Neural crest cell (in vitro differentiated cells): ENCODE results near the gene ACVR1B. TPM values are rescaled to one million over a fixed set of nuclear protein-coding genes. Genes with fewer than 3 reads are reported as not detected.

Experiments used
- DNase-seq: peaks from one replicate; pipeline ENCODE4 v3.0.0; 2021; ENCODE audit warnings: low read depth, mixed read lengths, low spot score
- H3K27ac Mint-ChIP-seq: one replicate; pipeline ENCODE4 v1.8.0; 2021; ENCODE audit warnings: mild to moderate bottlenecking, mixed read lengths; ENCODE audit not compliant: unreplicated experiment
- H3K27me3 Mint-ChIP-seq: 2 replicates; pipeline ENCODE4 v1.8.0; 2021; ENCODE audit warnings: low read depth, mild to moderate bottlenecking, mixed read lengths
- H3K36me3 Mint-ChIP-seq: 2 replicates; pipeline ENCODE4 v1.8.0; 2021; ENCODE audit warnings: low read depth, mild to moderate bottlenecking, mixed read lengths
- H3K4me1 Mint-ChIP-seq: 2 replicates; pipeline ENCODE4 v1.8.0; 2021; ENCODE audit warnings: mixed read lengths
- H3K4me3 Mint-ChIP-seq: one replicate; pipeline ENCODE4 v1.8.0; 2021; ENCODE audit warnings: mild to moderate bottlenecking, mixed read lengths
- H3K9me3 Mint-ChIP-seq: 2 replicates; pipeline ENCODE4 v1.8.0; 2021; ENCODE audit warnings: mixed read lengths
- CTCF ChIP-seq: fragments of 200-600 bp; sonication (generic); conservative IDR thresholded peaks from 2 replicates; pipeline ENCODE4 v1.5.0; 2021; ENCODE audit warnings: antibody characterized with exemption, mild to moderate bottlenecking
- total RNA-seq: library from RNA; stranded (reverse); gene quantifications from 2 replicates; pipeline ENCODE4 v1.2.1, GENCODE V29; 2021

ACVR1B gene
- total RNA-seq, 1 donor from 2014 or later: 34.3 TPM

GRCh38 chr12:51906430-51907082, 44.9 kb upstream of the ACVR1B start:
- Mint-ChIP-seq H3K36me3 (no peaks in the 10 kb centered on the region), H3K27me3 (no peaks in the 10 kb centered on the region), H3K27ac (no peak overlapping the region), H3K4me3 (no peak overlapping the region), H3K4me1 (peaks cover 28% of the 10 kb centered on the region), H3K9me3 (no peaks in the 10 kb centered on the region)
- TF ChIP-seq CTCF: no peak
- DNase-seq: no peak

- Mint-ChIP-seq H3K27ac (peak within 1 kb of the TSS; percentile 43), H3K4me1 (peaks cover 35% of the 10 kb centered on the region), H3K4me3 (no peak within 1 kb of the TSS), H3K9me3 (no peaks in the 10 kb centered on the region), H3K36me3 (no peaks in the 10 kb centered on the region), H3K27me3 (no peaks in the 10 kb centered on the region)
- TF ChIP-seq CTCF: no peak
- no peak for DNase-seq
These were observed 44.2 kb upstream of the ACVR1B start, which contains the start of gene ACVRL1 for GRCh38 chr12:51907083-51907855. ACVRL1 (plus strand) TSS chr12:51907504; CDS start chr12:51912475, 4,971 bp downstream.

GRCh38 chr12:51907856-51908425, 43.6 kb upstream of the ACVR1B start:
- H3K27ac Mint-ChIP-seq: peak overlapping the region; percentile 43
- TF ChIP-seq CTCF: no peak
- H3K9me3 Mint-ChIP-seq: no peaks in the 10 kb centered on the region
- H3K36me3 Mint-ChIP-seq: no peaks in the 10 kb centered on the region
- peaks cover 41% of the 10 kb centered on the region for H3K4me1 Mint-ChIP-seq
- no peak overlapping the region for H3K4me3 Mint-ChIP-seq
- H3K27me3 Mint-ChIP-seq: no peaks in the 10 kb centered on the region
- no peak for DNase-seq

GRCh38 chr12:51908876-51909592, 42.5 kb upstream of the ACVR1B start:
- peaks cover 42% of the 10 kb centered on the region for H3K4me1 Mint-ChIP-seq
- H3K27ac Mint-ChIP-seq: no peak overlapping the region
- DNase-seq: no peak
- TF ChIP-seq CTCF: no peak
- H3K9me3 Mint-ChIP-seq: no peaks in the 10 kb centered on the region
- no peak overlapping the region for H3K4me3 Mint-ChIP-seq
- H3K36me3 Mint-ChIP-seq: no peaks in the 10 kb centered on the region
- H3K27me3 Mint-ChIP-seq: no peaks in the 10 kb centered on the region

- no peak for TF ChIP-seq CTCF
- H3K4me3 Mint-ChIP-seq: no peak overlapping the region
- H3K36me3 Mint-ChIP-seq: no peaks in the 10 kb centered on the region
- no peaks in the 10 kb centered on the region for H3K27me3 Mint-ChIP-seq
- no peak for DNase-seq
- H3K4me1 Mint-ChIP-seq: peaks cover 41% of the 10 kb centered on the region
- H3K9me3 Mint-ChIP-seq: no peaks in the 10 kb centered on the region
- peak overlapping the region; percentile 19 for H3K27ac Mint-ChIP-seq
These were observed 41.3 kb upstream of the ACVR1B start for GRCh38 chr12:51910168-51910567.
